Activated CD8-positive, alpha-beta memory T cell treated with anti-CD3 and anti-CD28 coated beads for 1 hour (primary cell): ENCODE data around the gene FHDC1.

Source experiments
- DNase-seq, 2 donors: peaks; one replicate each; pipeline ENCODE4 v3.0.0-alpha.2; 2020; ENCODE audit warnings: low read depth in 1 of 2; ENCODE audit errors: extremely low read depth in 1 of 2

FHDC1 gene

DNA sequence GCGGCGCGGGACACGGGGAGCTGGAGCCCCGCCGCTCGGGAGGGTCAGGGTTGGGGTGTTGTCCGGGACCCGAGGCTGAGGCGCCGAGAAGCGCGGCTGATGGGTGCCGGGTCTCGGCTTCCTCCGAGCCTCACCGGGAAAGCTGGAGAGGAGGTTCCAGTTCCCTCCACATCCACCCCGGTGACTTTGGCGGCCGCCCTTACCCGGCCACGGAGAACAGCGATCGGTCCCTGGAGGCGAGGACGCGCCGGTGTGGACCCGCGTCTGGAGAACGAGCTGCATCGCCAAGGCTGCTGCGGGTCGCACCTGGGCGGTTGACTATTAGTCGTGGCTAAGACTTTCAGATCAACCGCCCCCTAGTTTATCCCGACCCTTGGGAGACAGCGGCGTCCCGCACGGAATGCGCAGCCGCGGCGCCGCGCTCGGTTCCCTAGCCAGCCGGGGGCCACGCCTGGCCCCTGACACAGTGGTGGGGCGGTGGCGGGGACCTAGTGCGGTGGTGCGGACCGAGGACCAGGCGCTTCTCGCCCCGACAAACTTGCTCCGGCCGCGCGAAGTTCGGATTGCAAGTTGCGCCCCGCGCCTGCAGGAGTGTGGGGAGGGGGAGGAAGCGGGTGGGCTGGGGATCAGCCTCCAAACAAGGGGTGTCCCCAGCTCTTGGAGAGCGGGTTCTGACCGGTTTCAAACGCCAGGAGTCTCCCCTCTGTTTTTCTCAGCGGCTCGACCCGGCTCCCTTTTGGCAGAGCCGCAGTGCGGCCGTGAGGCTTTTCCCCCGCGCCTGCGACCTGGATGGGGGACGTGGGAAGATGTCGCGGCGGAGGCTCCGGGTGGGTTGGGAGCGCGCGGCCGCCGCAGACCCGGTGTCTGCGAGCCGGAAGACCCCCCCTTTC, 568 bp downstream of the FHDC1 start:
- no peak for DNase-seq

DNA sequence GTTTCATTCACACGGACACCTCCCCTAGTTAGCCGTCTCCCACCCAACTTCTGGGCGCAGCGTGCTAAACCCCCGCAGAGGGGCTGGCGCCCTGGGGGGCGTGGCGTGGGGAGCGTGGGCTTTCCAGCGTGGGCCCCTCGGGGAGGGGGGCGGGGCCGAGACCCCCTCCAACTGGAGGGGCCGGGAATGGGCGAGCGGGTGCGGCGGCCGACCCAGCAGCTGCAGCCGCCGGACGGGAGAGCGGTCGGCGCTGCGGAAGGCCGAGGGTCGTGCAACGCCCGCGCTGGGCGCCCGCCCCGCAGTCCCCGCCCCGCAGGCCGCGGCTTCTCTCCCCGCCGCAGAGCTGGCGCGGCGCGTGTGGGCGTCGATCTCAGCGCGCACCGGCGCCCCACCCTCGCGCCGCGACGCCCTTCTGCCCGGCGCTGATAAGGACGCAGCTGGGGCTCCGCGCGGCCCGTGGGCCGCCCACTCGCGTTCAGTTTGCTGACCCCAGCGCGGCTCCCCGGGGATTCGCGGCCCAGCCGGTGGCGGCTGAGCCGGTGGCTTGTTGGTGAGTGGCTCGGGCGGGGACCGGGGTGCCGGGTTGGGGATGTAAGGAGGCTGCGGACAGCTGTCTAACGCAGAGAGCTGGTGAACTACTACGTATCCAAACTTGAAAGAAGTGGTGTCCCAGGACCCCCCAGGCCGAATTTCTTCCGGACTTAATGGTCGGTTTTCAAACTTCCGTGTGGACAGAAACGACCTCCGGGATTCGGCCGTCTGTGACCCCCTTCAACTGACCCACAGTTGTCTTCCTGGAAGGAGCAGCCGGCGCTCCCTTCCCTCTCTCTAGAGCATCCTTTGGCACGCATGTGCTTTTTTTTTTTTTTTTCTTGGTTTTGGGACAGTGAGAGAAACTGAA, 1.5 kb downstream of the FHDC1 start:
- DNase-seq = no peak

DNA sequence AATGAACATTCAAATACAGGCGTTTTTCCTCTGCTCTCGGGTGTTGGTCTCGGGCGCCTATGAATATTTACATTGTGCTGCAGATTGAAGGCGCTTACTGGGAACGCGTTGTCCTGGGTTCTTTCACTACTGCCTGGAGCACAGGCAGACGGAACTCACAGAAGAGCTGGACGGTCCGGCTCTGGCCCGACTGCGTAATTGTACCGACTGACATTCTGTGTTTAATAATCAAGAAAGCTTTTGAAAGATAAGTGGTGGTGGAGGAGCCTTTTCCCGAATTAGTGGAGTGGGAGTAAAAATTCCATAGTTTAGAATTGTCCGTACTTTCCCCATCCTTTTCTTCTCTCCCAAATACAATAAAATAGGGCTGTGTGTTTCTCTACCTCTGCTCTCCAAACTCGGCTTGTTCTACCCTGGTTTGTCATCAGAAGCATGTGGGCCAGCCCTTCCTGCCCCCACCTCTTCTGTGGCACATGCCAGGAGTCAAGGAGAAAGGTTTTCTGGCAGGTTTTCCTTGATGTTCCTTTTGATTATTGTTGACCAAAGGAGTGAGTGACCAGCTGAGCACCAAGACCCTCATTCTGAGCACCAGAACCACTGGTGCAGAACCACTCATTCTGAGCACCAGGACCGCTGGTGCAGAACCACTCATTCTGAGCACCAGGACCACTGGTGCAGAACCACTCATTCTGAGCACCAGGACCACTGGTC, 2.3 kb downstream of the FHDC1 start:
- no peak for DNase-seq

DNA sequence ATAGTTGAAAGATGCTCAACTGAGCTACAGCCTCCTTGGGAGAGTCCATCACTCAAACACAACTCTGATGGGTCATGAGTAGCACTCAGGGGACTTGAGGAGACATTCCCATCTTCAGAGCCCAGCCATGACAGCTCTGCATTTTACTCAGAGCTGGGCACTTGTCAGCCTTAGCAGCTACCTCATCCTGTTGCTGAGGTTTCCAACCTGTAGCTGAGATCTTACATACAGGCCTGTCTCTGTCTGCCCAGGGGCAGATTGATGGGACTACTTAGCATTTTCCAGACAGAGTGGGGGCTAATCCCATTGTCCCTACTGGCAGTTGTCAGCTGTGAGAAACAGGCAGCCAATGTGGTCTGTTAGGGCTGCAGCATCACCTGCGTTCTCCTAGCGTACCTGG, 3.5 kb downstream of the FHDC1 start:
- no peak for DNase-seq

DNA sequence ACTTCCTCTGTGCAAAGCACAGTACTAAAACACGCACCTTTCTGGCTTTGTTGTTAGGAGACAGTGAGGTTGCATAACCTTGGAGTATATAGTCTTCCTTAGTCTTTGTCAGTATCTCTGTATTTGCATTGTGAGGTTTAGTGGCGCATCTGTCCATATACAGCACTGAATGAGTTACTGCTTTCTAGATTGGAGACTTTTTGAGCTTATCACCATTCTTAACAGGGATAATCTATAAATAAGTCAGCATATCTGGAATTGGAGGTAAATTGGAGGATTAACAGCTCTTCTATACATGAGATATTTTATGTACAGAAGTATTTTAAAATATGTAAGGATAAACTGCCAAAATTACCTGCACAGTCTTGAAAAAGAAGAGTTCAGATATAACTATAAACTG, 4.3 kb downstream of the FHDC1 start:
- no peak for DNase-seq

DNA sequence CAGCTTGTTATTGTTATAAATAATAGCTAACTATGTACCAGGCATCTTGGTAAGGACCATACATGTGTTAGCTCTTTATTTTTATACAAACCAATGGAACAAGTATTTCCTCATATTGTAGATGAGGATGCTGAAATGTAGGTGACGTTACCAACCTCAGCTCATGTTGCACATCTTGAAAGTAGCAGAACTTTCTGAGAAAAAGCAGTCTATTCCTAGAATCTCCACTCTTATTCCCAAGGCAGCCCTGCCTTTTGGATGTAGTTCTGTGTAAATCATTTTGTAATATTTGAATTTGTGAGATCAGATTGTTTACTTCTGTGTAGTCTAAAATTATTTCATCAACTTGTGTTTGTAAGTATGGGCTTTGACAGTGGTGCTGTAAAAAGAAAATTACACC, 5.3 kb downstream of the FHDC1 start:
- no peak for DNase-seq

DNA sequence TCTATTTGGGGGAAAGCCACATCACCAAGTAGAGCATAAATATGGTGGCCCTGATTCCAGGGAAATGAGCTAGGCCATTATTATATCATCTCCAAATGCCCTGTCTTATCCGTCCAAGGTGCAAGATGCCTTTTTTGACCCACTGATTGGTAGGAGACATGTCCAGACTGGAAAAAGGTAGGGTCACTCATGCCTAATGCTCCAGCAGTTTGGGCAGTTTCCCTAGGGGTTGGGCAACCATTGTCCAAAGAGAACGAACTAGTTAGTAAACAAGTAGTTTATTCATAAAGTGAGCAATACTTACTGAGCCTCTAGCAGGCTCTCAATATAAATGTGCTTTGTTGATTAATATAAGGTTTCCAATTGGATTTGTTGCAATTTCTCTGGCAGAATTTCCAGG, 6.2 kb downstream of the FHDC1 start:
- DNase-seq = no peak

DNA sequence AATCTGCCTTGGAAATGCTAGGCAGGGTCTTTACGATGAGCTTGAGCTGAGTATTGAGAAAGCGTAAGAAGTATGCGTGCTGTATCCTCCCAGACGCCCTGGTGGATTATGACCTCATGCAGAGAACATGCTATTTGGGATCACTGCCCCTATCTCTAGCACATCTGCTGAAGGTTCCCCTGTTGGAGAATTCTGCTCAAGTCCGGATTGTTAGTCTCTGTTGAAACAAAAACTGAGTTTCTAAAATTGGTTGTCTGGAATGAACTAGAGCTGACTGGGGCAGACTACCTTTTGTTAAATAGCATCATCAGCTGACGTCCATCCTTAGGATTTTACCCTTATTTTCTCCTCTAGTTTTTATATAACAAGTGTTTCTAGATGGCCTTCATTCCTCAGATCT, 7.5 kb downstream of the FHDC1 start:
- DNase-seq = no peak

DNA sequence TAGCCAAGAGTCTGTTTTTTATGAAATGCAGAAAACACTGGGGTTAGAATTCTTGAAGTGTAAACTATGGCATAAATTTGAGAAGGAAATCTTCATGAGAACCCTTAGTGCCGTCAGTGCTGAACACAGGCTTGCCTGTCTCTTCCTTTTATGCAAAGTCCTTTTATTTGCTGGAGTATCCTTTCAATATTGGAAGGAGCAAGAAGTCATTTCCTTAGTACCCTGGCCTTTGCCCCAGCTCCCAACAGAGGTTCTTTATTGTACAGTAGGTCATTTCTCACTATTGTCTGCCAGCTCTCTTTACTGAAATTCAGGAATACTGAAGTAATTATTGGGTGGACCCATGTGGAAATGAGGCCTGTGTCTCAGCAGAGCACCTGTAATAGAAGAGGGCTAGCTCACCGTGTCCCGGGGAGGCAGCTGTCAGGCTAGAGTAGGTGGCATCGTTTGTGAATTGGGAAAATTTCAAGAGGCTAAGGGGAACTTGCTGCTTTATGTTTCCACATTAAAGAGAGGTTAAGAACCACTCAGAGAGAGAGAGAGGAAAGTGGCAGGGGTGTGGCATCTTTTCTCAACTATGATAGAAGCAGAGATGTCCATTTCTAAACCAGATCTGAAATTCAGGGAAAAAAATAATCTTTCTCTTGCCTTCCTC, 8.7 kb downstream of the FHDC1 start:
- DNase-seq = no peak

DNA sequence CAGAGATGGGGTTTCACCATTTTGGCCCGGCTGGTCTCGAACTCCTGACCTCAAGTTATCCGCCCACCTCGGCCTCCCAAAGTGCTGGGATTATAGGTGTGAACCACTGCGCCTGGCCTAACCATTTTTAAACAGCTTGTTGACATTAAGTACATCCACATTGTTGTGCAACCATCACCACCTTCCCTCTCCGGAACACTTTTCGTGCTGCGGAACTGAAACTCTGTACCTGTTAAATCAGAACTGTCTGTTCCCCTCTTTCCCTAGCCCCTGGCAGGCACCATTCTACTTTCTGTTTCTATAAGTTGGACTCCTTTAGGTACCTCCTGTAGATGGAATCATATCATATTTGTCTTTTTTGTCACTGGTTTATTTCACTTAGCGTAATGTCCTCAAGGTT, 9.5 kb downstream of the FHDC1 start:
- DNase-seq = no peak

DNA sequence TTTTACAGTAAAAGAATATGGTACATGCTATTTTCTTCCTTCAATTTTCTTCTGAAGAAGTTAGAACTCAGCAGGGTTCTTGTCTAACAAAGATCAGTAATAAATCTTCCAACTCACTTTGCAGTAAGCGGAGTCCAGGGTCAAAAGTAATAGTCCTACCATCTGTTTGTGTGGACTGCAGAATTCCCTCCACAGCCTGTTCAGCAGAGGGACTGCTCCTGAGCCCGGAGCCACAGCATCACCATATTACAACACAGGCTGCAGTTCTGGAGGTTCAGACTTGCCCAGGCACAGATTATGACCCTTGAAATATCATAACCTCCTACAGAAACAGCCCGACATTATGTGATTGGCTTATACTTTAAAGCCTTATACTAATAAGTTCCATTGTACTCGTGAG, 10.3 kb downstream of the FHDC1 start:
- DNase-seq = no peak

DNA sequence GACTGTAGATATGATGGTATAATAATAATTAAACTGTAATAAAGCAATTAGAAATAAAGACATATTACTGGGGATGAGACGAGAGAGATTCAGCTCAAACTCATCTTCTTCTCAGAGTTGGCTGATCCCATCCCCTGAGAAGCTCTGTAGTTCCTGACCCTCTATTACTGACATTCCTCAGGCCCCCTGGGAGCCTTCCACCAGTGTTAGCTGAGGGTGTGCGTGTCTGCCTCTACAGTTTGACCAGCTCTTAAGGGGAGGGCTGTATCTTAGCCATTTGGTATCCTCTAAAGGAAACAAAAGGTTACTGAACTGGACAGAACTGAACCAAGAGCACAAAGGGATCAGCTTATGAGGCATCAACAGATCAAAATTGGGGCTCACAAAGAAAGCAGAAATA, 11.2 kb downstream of the FHDC1 start:
- DNase-seq = no peak

DNA sequence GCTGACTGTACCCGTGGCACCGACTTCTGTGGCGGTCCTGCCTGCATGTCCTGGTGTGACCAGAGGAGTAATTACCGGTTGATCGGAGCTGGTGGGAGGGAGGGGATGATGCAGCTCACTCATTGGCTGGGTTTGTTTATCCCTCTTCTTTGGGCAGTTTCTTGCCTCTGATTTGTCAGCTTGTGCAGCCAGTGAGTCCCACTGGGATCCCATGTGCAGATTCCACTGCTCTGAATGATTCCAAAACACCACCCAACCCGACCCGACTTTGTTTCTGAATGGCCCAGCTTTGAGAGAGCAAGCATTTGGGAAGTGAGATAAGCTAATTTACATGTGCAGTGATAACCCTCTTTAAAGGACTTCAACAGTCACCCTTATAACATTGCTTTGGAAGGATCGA, 13.8 kb downstream of the FHDC1 start:
- DNase-seq = no peak

DNA sequence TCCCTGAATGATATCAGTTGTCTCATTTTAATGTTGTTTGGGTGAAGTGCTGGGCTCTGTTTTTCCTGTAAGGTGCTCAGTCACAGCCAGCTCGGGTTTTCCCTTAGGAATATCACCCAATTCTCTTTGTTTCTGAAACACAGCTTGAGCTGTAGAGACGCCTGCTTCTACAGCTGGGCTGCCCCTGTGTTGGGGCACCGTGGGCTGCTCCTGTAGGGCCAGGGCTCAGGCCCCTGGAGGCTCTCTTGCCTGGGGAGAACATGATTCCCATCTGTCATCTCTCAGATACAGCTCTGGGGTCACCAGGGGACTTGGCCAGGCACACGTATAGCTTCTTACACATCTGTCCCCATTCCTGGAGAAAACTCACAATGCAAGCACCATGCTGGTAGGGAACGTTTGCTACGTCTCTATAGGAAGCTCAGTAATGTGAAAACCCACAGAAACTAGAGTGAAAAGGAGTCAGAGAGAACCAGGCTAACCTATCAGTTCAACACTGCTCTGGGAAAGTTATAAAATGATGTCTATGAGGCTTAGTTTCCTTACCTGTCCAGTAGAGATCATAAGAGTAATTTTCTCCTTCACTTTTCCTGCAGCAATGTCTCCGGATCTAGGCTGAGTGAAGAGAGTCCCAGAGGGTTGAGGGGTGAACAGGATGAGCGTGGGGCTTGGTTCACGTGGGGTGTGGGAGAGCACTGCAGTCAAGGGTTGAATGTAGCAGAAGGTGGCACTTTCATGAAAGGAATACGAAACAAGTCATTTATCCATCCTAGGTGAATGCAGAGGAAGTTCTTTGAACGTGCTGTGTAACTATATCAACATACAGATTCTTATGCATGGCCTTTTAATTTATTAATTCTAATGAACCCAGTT, 14.5 kb downstream of the FHDC1 start:
- DNase-seq = no peak

DNA sequence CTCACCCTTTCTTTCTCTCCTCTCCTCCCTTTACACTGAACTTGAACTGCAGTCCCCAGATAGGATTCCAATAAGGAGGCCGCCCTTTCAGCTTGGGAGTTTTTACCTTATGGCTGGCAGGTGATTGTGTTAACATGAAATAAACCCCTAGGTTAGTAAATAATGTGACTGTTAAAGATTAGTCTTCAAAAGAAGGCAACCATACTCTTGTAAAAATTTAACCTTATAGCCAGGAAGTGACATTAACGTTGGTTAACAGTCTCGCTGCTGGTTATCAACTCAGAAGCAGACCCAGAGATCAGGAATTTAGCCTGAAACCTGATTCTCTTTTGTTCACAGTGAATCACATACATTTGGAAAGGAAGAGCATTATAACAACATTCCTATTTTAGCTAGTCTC, 15.2 kb downstream of the FHDC1 start:
- DNase-seq = no peak

DNA sequence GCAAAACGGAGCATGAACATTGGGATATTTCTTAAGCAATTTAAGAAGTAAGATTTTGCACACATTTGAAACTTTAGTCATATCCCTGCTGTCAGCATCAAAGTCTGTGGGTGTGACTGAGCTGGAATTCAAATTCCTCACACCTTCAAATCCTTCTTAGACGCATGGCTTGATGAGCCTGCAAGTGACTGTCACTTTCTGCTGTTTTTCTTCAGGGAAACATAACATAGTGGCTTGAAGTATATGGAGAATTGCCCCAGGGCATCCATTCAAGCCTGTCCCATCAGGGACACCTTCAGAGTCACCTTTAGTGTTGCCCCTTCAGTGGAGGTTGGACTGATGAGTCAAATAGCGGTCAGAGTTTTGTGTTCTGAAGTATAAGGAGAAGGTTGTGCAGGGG, 17.4 kb downstream of the FHDC1 start:
- no peak for DNase-seq

DNA sequence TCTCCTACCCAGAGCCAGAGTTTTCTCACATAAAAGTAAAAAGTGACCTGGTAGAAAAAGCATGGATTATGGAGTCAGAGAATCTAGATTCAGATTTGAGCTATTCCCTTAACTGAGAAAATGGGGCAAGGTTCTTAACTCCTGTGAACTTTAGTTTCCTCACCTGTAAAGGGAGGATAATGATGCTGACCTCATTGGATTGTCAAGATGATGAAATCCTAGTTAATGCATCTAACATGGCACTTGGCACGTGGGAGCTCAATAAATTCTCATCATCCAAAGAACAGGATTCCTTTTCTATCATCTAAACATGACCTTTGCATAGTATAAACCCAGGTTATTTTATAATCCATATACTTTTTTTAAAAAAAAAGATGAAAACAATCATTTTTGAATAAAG, 18.6 kb downstream of the FHDC1 start:
- DNase-seq = no peak

DNA sequence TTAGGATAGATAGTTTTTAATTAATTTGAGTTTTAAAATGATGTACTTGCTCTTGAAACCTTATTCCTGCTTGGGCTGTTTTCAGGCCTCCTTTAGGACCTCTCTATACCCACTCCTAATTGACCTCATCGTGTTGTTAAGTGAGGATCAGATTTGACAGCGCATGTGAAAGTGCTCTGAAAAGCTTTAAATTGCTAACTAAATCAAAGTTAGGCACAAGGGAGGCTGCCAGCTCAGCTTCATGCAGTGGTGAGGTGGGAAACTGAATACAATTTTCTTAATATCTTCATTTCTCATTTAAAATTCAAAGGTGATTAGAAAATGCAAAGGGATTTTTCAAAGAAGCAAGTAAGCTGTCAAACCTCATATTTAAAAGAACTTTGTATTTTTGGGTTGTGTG, 20.0 kb downstream of the FHDC1 start:
- no peak for DNase-seq

DNA sequence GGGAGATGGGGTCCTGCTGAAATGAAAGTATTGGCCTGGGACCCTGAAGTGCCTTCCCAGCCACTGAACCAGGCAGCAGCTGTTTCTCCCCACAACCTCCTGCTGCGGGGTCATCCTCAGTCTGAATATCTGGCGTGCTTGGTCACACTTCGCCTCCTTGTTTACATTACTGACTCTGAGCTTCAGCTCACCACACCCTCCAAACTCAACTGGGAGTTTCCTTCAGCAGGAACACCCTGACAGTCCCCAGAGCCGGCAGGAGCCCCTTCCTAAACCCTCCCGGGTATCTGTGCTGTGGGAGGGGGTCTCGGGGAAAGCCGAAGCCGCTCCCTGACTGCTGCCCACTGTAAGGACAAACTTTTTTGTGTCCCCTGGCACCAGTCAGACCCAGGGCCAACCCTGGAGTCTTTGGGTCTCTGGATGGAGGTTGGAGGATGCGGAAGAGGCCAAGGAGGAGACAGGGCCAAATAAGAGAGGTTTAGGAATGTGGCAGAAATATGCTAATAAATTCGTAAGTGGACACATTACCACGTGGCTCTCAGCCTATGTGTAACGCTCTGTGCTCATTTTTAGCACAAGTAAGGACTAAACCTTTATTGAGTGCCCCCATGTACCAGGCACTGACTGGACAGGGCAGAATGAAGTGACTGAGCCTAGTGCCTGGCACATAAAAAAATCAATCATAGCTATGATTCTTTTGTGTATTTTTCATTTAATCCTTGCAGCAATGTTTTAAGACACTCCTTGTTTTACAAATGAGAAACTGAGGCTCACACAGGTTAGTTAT, 20.7 kb downstream of the FHDC1 start:
- DNase-seq = no peak
